GM12874 (cell line): ENCODE data around the gene DZIP3.

ENCODE experiments used
- TF ChIP-seq, protein P1 (sequence below): IDR thresholded peaks from 2 replicates; pipeline ENCODE4 v1.5.1; 2011; ENCODE audit warnings: low read depth, mild to moderate bottlenecking, control low read depth, low read length, moderate library complexity; ENCODE audit not compliant: insufficient read depth

The DZIP3 gene

GRCh38 chr3:108589081-108589997 is at the start of gene DZIP3, which contains the start of gene CIP2A:
DZIP3 (plus strand) TSS chr3:108589722; CDS start chr3:108605407, 15,685 bp downstream.
CIP2A (minus strand) TSS chr3:108589438; CDS start chr3:108589375, 63 bp downstream.
- TF ChIP-seq, protein P1, sequence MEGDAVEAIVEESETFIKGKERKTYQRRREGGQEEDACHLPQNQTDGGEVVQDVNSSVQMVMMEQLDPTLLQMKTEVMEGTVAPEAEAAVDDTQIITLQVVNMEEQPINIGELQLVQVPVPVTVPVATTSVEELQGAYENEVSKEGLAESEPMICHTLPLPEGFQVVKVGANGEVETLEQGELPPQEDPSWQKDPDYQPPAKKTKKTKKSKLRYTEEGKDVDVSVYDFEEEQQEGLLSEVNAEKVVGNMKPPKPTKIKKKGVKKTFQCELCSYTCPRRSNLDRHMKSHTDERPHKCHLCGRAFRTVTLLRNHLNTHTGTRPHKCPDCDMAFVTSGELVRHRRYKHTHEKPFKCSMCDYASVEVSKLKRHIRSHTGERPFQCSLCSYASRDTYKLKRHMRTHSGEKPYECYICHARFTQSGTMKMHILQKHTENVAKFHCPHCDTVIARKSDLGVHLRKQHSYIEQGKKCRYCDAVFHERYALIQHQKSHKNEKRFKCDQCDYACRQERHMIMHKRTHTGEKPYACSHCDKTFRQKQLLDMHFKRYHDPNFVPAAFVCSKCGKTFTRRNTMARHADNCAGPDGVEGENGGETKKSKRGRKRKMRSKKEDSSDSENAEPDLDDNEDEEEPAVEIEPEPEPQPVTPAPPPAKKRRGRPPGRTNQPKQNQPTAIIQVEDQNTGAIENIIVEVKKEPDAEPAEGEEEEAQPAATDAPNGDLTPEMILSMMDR, result no peak

- TF ChIP-seq, protein P1, result no peak
Observed at GRCh38 chr3:108546247-108546646, 43.3 kb upstream of the DZIP3 start.

DNA sequence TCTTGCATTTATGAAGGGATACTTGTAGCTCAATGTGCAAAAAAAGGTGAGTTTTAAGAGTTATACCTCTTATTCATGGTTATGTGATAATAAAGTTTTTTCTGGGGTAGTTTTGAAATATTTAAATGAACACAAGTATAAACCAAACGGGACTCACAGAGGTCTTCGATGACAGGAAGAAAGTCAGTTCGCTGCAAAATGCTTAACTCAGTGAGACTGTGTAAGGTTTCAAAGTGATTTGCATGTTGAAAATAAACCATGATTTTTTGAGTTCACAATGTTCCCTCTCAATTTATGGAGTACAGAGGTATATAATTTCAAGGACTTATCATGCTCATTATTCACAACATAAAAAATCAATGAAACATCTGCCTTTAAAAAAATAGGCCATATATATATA is 42.8 kb upstream of the DZIP3 start:
- TF ChIP-seq, protein P1, result no peak

DNA sequence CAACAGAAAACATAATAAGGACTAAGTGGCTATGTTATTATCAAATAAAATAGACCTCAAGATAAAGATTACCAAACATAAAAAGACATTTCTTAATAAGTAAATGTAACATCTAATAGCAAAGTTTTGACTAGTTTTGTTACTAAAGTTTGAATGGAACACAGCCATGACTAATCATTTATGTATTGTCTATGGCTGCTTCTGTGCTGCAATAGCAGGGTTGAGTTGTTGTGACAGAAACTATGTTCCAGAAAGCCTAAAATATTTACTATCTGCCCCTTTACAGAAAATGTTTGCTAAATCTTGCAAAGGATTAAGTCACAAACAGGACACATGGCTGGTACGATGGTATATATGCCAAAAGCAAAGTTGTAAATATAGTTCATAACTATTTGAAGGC is 41.2 kb upstream of the DZIP3 start:
- TF ChIP-seq, protein P1, result no peak

DNA sequence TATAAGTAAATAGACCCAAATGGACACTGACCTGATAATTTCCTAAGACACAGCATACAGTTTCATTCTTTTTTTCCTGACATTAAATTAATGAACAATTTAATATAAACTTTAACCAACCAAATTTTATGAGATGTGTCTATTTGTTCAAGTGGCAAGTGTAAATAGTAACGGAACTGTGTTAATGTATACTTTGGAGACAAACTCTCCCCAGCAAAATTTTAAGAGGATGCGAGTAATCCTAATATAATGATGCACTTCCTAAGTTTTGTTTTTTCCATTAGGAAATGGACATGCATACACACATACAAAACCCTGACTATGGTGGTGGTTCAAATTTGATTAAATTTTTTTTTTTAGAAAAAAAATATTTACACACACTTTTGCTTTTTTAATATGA is 40.6 kb upstream of the DZIP3 start:
- TF ChIP-seq, protein P1, result no peak

GRCh38 chr3:108552267-108553159 is 37.0 kb upstream of the DZIP3 start:
- TF ChIP-seq, protein P1, result peak; percentile 8; the same call in 1 of the 2 replicates

GRCh38 chr3:108554229-108554628 is 35.3 kb upstream of the DZIP3 start:
- TF ChIP-seq, protein P1, result no peak
